HG02970 (cell line): ENCODE results near the gene ADAM30.

Experiments used
- ATAC-seq: cut with Tn5 transposase; IDR thresholded peaks from one replicate; pipeline ENCODE4 v1.9.1; 2021; ENCODE audit warnings: mild to moderate bottlenecking, moderate library complexity, moderate number of reproducible peaks; ENCODE audit not compliant: unreplicated experiment, low FRiP score

ADAM30 gene

GRCh38 chr1:119896303-119896702, at the start of gene ADAM30:
Gene ADAM30, minus strand, starts transcription at chr1:119896515. Its CDS starts 179 bp downstream, at chr1:119896336.
- ATAC-seq: no peak

GRCh38 chr1:119943216-119943615, 46.9 kb upstream of the ADAM30 start:
- no peak for ATAC-seq

GRCh38 chr1:119941392-119941791, 45.1 kb upstream of the ADAM30 start:
- no peak for ATAC-seq

- no peak for ATAC-seq
Measured at GRCh38 chr1:119940697-119941096, 44.4 kb upstream of the ADAM30 start.

- no peak for ATAC-seq
Measured at GRCh38 chr1:119937198-119937597, 40.9 kb upstream of the ADAM30 start.

- no peak for ATAC-seq
Measured at GRCh38 chr1:119935915-119936314, 39.6 kb upstream of the ADAM30 start.

GRCh38 chr1:119935373-119935772, 39.1 kb upstream of the ADAM30 start:
- ATAC-seq: no peak

- no peak for ATAC-seq
Measured at GRCh38 chr1:119933397-119933796, 37.1 kb upstream of the ADAM30 start.

GRCh38 chr1:119929643-119930315, 33.5 kb upstream of the ADAM30 start:
- no peak for ATAC-seq

GRCh38 chr1:119926553-119926952, 30.2 kb upstream of the ADAM30 start:
- ATAC-seq: no peak

GRCh38 chr1:119924948-119925898, 28.9 kb upstream of the ADAM30 start:
- no peak for ATAC-seq

GRCh38 chr1:119920104-119920968, 24.0 kb upstream of the ADAM30 start:
- no peak for ATAC-seq

- ATAC-seq: no peak
Measured at GRCh38 chr1:119919241-119919640, 22.9 kb upstream of the ADAM30 start.

- no peak for ATAC-seq
Measured at GRCh38 chr1:119918301-119918700, 22.0 kb upstream of the ADAM30 start.

- no peak for ATAC-seq
Measured at GRCh38 chr1:119917304-119918055, 21.2 kb upstream of the ADAM30 start.

- no peak for ATAC-seq
Measured at GRCh38 chr1:119915517-119915916, 19.2 kb upstream of the ADAM30 start.

GRCh38 chr1:119914071-119914470, 17.8 kb upstream of the ADAM30 start:
- ATAC-seq: no peak

GRCh38 chr1:119912963-119913362, 16.6 kb upstream of the ADAM30 start:
- no peak for ATAC-seq

- ATAC-seq: no peak
Measured at GRCh38 chr1:119911775-119912174, 15.5 kb upstream of the ADAM30 start.

- no peak for ATAC-seq
Measured at GRCh38 chr1:119910618-119911017, 14.3 kb upstream of the ADAM30 start.
